ENCODE data around the gene NAALADL2.

- TF ChIP-seq, protein P1, sequence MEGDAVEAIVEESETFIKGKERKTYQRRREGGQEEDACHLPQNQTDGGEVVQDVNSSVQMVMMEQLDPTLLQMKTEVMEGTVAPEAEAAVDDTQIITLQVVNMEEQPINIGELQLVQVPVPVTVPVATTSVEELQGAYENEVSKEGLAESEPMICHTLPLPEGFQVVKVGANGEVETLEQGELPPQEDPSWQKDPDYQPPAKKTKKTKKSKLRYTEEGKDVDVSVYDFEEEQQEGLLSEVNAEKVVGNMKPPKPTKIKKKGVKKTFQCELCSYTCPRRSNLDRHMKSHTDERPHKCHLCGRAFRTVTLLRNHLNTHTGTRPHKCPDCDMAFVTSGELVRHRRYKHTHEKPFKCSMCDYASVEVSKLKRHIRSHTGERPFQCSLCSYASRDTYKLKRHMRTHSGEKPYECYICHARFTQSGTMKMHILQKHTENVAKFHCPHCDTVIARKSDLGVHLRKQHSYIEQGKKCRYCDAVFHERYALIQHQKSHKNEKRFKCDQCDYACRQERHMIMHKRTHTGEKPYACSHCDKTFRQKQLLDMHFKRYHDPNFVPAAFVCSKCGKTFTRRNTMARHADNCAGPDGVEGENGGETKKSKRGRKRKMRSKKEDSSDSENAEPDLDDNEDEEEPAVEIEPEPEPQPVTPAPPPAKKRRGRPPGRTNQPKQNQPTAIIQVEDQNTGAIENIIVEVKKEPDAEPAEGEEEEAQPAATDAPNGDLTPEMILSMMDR (conservative IDR thresholded peaks at IDR 0.05), result no peak
- TF ChIP-seq ZFX (IDR thresholded peaks at IDR 0.05), result no peak
These were observed 625.5 kb downstream of the NAALADL2 start for GRCh38 chr3:175484666-175485065.
